ENCODE results near the gene FMNL1.

GRCh38 chr17:45265821-45266220 lies 44.1 kb downstream of the FMNL1 start:
- TF ChIP-seq CTCF (IDR thresholded peaks at IDR 0.05; ENCODE audit: insufficient read depth, low read length): no peak
- TF ChIP-seq POLR2AphosphoS5 (IDR thresholded peaks at IDR 0.05; ENCODE audit: low read depth): no peak
- TF ChIP-seq REST (IDR thresholded peaks at IDR 0.05; ENCODE audit: insufficient replicate concordance, low read depth): no peak
- TF ChIP-seq GABPA (IDR thresholded peaks at IDR 0.05; ENCODE audit: low read depth): no peak
- TF ChIP-seq SPI1 (IDR thresholded peaks at IDR 0.05; ENCODE audit: borderline replicate concordance, low read depth): no peak

All from HL-60 (cell line).